Testis (tissue), 2 donors: Measurements from ENCODE around the gene CST2.

Experiments
- CTCF ChIP-seq, 3 experiments: fragments of 450-650 bp in 2 of 3; fragments of 200-600 bp in 1 of 3; sonication (generic) in 1 of 3; IDR thresholded peaks; one replicate each; pipeline ENCODE4 v1.5.1; 2016 to 2019; ENCODE audit warnings: antibody characterized with exemption in 3 of 3, mild to moderate bottlenecking in 2 of 3, moderate library complexity in 1 of 3
- POLR2A ChIP-seq: fragments of 450-650 bp; IDR thresholded peaks from one replicate; pipeline ENCODE4 v1.6.1; 2017; ENCODE audit warnings: antibody characterized with exemption, mild to moderate bottlenecking, moderate library complexity

GRCh38 chr20:23782366-23782983 lies 44.1 kb downstream of the CST2 start:
- TF ChIP-seq POLR2A, result no peak
- peak in 2 of 3 experiments; percentile 40 to 60 for TF ChIP-seq CTCF (IDR thresholded peaks at IDR 0.05)
